ENCODE data around the gene L3MBTL2.
"Not testable (repeated sequence)": the region's sequence is repeated elsewhere in the genome, so short reads cannot be mapped to it uniquely, and the experiment has no call there.

L3MBTL2 gene

DNA sequence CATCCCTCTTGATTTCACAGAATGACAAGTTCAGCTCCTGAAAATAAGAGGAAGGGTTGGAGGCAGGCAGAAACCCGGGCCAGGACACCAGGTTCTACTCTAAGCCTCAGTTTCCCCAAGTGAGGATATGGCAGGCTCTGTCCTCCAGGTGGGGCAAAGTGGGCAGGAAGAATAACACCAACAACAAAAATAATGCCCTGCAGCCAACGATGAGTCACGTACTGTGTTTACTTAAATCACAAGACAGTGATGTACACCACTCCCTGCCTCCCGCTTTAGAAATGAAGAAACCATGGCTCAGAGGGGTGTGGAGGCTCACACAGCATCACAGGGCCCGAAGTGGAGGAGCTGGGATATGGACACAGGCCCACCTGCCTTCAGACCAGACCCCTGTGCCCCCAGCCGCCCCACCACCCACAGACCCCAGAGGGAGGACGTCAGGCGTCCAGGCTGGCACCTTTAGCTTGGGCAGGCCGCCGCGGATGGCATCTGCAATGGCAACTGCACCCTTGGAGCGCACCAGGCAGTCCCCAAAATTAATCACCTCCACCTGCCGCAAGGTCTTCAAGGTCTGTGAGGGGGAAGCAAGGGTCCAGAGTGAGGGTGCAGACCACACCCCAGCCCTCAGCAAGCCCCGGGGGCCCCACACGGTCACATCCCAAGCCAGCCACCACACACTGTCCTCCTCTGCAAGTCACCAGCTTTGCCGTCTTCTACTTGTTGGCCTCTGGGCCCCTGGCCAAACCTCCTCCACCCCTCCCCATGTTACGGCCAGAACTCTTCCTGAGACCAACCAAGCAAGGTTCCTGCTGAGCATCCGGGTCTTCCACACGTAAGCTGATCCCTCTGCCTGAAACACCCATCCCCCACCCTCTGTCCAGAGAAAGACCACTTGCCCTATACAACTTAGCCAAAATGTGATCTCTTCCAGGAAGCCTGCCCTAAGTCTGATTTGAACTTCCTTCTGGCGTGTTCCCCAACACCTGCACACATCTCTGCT, 51.4 kb downstream of the L3MBTL2 start:
- peaks cover 33 to 53% of the 10 kb centered on the region in 2 donors for H3K36me3 ChIP-seq (ENCODE audit: control insufficient read depth in 2 of 2, insufficient read depth in 2 of 2, low read length in 2 of 2)
- no peak overlapping the region for H3K9ac ChIP-seq (ENCODE audit: low read length in 2 of 2)
- H3K27me3 ChIP-seq (ENCODE audit: control insufficient read depth in 1 of 2, insufficient read depth in 2 of 2, low read length in 2 of 2) = no peaks in the 10 kb centered on the region
- H3K4me1 ChIP-seq (ENCODE audit: control insufficient read depth, insufficient read depth, low read length) = peaks cover 6% of the 10 kb centered on the region
- no peaks in the 10 kb centered on the region for H3K9me3 ChIP-seq (ENCODE audit: control insufficient read depth in 2 of 2, low read length in 2 of 2)
- no peak overlapping the region for H3K4me3 ChIP-seq (ENCODE audit: low read length in 2 of 2)
- no peak overlapping the region for H3K27ac ChIP-seq (ENCODE audit: low read length)

DNA sequence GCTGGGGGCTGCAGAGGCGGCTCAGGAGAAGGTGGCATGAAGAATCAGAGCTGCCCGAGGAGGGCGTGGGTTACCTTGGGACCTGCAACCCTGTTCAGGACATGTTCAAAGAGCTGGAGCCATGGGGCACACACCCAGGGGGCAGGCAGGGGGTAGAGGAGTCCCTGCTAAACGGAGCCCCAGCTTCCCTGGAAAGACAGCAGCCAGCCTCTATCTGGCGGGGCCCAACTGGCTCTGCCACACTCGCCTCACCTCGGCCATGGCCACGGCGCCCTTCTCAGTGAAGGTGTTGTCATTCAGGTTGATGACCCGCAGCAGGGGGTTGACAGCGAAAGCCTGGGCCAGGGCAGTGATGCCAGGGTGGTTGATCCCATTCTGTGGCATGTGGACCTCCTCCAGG, 52.6 kb downstream of the L3MBTL2 start:
- H3K9me3 ChIP-seq (ENCODE audit: control insufficient read depth in 2 of 2, low read length in 2 of 2) = no peaks in the 10 kb centered on the region
- H3K9ac ChIP-seq (ENCODE audit: low read length in 2 of 2) = no peak overlapping the region
- no peak overlapping the region for H3K4me3 ChIP-seq (ENCODE audit: low read length in 2 of 2)
- no peak overlapping the region for H3K27ac ChIP-seq (ENCODE audit: low read length)
- no peaks in the 10 kb centered on the region for H3K27me3 ChIP-seq (ENCODE audit: control insufficient read depth in 1 of 2, insufficient read depth in 2 of 2, low read length in 2 of 2)
- peaks cover 41 to 57% of the 10 kb centered on the region in 2 donors for H3K36me3 ChIP-seq (ENCODE audit: control insufficient read depth in 2 of 2, insufficient read depth in 2 of 2, low read length in 2 of 2)
- H3K4me1 ChIP-seq (ENCODE audit: control insufficient read depth, insufficient read depth, low read length) = peaks cover 6% of the 10 kb centered on the region

DNA sequence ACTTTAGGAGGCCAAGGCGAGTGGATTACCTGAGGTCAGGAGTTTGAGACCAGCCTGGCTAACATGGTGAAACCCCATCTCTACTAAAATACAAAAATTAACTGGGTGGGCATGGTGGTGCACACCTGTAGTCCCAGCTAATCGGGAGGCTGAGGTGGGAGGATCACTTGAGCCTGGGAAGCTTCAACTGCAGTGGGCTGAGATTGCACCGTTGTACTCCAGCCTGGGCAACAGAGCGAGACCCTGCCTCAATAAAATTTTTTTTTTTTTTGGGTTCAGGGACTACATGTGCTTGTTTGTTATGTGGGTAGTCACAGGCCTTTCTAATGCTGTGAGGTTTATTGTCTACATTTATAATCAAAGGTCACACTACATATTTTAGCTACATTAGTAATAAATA, 54.6 kb downstream of the L3MBTL2 start:
- not testable (repeated sequence) for H3K27me3 ChIP-seq (ENCODE audit: control insufficient read depth in 1 of 2, insufficient read depth in 2 of 2, low read length in 2 of 2); H3K4me3 ChIP-seq (ENCODE audit: low read length in 2 of 2); H3K27ac ChIP-seq (ENCODE audit: low read length); H3K9me3 ChIP-seq (ENCODE audit: control insufficient read depth in 2 of 2, low read length in 2 of 2); H3K4me1 ChIP-seq (ENCODE audit: control insufficient read depth, insufficient read depth, low read length); H3K9ac ChIP-seq (ENCODE audit: low read length in 2 of 2)
- H3K36me3 ChIP-seq (ENCODE audit: control insufficient read depth in 2 of 2, insufficient read depth in 2 of 2, low read length in 2 of 2) = peaks cover 51 to 66% of the 10 kb centered on the region in 2 donors

DNA sequence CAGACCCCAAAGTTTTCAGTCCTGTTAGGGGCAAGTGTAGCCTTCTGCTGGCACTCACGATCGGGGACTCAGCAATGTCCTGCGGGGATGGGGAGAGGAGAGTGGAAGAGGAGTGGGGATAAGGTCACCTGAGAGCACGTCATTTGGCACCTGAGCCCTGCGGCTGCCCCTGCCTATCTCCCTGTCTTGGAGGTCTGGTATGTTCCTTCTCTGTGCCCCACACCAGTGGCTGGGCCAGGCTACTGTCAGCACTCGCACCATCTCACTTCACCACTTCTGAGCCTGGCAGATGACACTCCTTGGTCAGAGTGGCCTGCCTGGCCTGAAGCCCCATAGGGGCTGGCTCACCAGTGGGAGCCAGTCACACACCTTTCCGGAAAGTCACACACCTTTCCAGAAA, 55.8 kb downstream of the L3MBTL2 start:
- no peak overlapping the region for H3K27ac ChIP-seq (ENCODE audit: low read length)
- no peak overlapping the region for H3K4me3 ChIP-seq (ENCODE audit: low read length in 2 of 2)
- H3K9me3 ChIP-seq (ENCODE audit: control insufficient read depth in 2 of 2, low read length in 2 of 2) = no peaks in the 10 kb centered on the region
- H3K27me3 ChIP-seq (ENCODE audit: control insufficient read depth in 1 of 2, insufficient read depth in 2 of 2, low read length in 2 of 2) = no peaks in the 10 kb centered on the region
- peaks cover 53 to 66% of the 10 kb centered on the region in 2 donors for H3K36me3 ChIP-seq (ENCODE audit: control insufficient read depth in 2 of 2, insufficient read depth in 2 of 2, low read length in 2 of 2)
- H3K9ac ChIP-seq (ENCODE audit: low read length in 2 of 2) = no peak overlapping the region
- peaks cover 6% of the 10 kb centered on the region for H3K4me1 ChIP-seq (ENCODE audit: control insufficient read depth, insufficient read depth, low read length)

DNA sequence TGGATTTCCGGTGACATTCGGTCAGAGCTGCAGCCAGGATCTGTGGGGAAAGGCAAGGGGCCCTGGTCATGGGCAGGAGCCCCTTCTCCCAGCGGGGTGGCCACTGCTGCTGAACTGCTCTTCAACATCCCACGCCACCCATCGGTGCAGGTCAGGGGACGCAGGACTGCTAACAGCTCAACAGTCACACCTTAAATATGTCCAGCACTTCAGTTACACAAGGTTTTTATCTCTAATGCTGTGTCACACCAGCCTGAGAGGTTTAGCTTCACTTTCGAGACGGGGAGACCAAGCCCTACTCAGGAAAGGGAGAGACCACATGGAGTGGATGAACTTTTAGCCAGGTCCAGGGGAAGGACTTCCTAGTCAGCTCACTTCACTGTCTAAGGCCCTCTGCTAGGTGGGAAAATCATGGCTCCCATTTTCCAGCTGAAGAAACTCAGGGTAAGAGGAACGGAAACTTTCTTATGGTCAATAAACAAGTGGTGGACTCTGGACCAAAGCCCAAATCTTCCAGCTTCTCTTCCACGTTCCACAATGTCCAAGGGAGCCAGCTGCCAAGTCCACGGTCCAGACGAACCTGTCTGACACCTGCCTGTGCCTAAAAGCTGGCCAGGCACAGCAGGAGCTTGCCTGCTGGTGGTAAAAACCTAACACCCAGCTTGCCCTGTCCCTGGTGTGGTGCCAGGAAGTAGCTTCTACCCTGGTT, 56.6 kb downstream of the L3MBTL2 start:
- H3K9me3 ChIP-seq (ENCODE audit: control insufficient read depth in 2 of 2, low read length in 2 of 2) = no peaks in the 10 kb centered on the region
- H3K4me3 ChIP-seq (ENCODE audit: low read length in 2 of 2) = no peak overlapping the region
- H3K27ac ChIP-seq (ENCODE audit: low read length) = no peak overlapping the region
- H3K27me3 ChIP-seq (ENCODE audit: control insufficient read depth in 1 of 2, insufficient read depth in 2 of 2, low read length in 2 of 2) = no peaks in the 10 kb centered on the region
- H3K9ac ChIP-seq (ENCODE audit: low read length in 2 of 2) = no peak overlapping the region
- H3K4me1 ChIP-seq (ENCODE audit: control insufficient read depth, insufficient read depth, low read length) = peaks cover 3% of the 10 kb centered on the region
- peaks cover 50 to 62% of the 10 kb centered on the region in 2 donors for H3K36me3 ChIP-seq (ENCODE audit: control insufficient read depth in 2 of 2, insufficient read depth in 2 of 2, low read length in 2 of 2)

DNA sequence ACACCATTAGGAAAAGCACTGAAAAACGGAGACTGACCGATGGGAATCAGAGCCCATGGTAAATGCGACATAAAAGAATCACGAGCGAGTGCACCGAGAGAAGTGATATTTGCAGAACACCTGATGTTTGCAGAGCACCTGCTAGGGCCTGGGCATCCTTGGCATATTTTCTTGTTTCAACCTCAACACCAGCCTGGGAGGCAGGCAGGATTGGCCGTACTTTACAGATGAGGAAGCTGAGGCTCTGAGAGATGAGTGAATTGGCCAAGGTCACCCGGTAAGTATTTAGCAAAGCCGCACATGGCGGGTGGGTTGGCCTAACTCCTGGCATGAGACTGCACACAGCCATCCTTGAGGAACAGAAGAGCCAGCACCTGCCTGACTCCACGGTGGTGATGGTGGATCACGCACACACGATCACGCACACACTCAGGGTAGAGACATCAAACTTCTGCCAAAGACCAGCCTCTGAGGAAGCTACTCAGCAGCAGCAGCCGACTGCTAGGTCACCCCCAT, 57.2 kb downstream of the L3MBTL2 start:
- Histone ChIP-seq H3K27ac (ENCODE audit: low read length) (no peak overlapping the region), H3K9ac (ENCODE audit: low read length in 2 of 2) (no peak overlapping the region), H3K36me3 (ENCODE audit: control insufficient read depth in 2 of 2, insufficient read depth in 2 of 2, low read length in 2 of 2) (peaks cover 50 to 62% of the 10 kb centered on the region in 2 donors), H3K4me3 (ENCODE audit: low read length in 2 of 2) (no peak overlapping the region), H3K9me3 (ENCODE audit: control insufficient read depth in 2 of 2, low read length in 2 of 2) (no peaks in the 10 kb centered on the region), H3K27me3 (ENCODE audit: control insufficient read depth in 1 of 2, insufficient read depth in 2 of 2, low read length in 2 of 2) (no peaks in the 10 kb centered on the region), H3K4me1 (ENCODE audit: control insufficient read depth, insufficient read depth, low read length) (no peaks in the 10 kb centered on the region)

DNA sequence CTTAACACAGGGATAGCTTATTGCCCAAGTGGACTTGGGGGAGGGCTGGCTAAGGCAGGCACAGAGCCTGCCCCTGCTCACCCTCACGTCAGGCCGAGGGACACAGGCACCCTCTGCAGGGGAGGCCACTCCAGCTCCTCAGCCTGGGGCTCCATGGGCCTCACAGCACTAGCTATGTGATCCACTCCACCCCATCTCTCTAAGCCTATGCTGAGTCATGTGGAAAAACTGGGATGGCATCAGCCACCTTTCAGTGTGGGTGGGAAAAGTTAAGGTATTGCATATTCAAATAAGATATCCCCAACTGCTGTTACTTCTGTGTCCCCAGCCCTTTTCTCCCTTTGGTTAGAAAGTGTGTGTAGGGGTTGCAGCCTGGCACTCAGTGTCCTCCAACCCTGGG, 58.6 kb downstream of the L3MBTL2 start:
- H3K4me1 ChIP-seq (ENCODE audit: control insufficient read depth, insufficient read depth, low read length) = no peaks in the 10 kb centered on the region
- no peak overlapping the region for H3K4me3 ChIP-seq (ENCODE audit: low read length in 2 of 2)
- H3K27ac ChIP-seq (ENCODE audit: low read length) = no peak overlapping the region
- peaks cover 53 to 61% of the 10 kb centered on the region in 2 donors for H3K36me3 ChIP-seq (ENCODE audit: control insufficient read depth in 2 of 2, insufficient read depth in 2 of 2, low read length in 2 of 2)
- no peaks in the 10 kb centered on the region for H3K9me3 ChIP-seq (ENCODE audit: control insufficient read depth in 2 of 2, low read length in 2 of 2)
- no peak overlapping the region for H3K9ac ChIP-seq (ENCODE audit: low read length in 2 of 2)
- no peaks in the 10 kb centered on the region for H3K27me3 ChIP-seq (ENCODE audit: control insufficient read depth in 1 of 2, insufficient read depth in 2 of 2, low read length in 2 of 2)

DNA sequence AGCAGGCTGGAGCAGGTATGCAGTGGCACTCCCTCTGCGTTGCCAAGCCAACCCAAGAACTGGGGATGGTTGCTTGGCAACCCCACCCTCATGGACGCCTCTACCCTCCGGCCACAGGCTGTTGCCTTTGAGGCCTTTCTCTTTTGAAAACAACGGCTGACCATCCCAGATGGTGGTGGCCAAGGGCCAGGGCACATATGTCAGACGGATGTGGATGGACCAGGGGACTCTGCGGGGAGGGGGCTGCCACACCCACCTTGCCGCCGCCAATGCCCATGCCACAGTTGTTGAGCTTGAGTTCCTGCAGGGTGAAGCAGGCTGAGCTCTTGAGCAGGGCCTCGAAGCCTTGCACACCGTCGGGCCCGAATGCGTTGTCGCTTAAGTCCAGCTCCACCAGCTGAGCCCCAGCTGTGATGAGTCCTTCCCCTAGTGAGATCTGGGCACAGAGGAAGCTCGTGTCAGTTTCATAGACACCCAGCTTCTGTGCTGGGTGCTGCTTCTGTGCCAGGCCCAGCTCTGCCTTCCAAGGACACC, 59.4 kb downstream of the L3MBTL2 start:
- H3K36me3 ChIP-seq (ENCODE audit: control insufficient read depth in 2 of 2, insufficient read depth in 2 of 2, low read length in 2 of 2) = peaks cover 52 to 58% of the 10 kb centered on the region in 2 donors
- H3K4me3 ChIP-seq (ENCODE audit: low read length in 2 of 2) = no peak overlapping the region
- no peaks in the 10 kb centered on the region for H3K4me1 ChIP-seq (ENCODE audit: control insufficient read depth, insufficient read depth, low read length)
- H3K27me3 ChIP-seq (ENCODE audit: control insufficient read depth in 1 of 2, insufficient read depth in 2 of 2, low read length in 2 of 2) = no peaks in the 10 kb centered on the region
- no peak overlapping the region for H3K27ac ChIP-seq (ENCODE audit: low read length)
- H3K9ac ChIP-seq (ENCODE audit: low read length in 2 of 2) = no peak overlapping the region
- H3K9me3 ChIP-seq (ENCODE audit: control insufficient read depth in 2 of 2, low read length in 2 of 2) = no peaks in the 10 kb centered on the region

DNA sequence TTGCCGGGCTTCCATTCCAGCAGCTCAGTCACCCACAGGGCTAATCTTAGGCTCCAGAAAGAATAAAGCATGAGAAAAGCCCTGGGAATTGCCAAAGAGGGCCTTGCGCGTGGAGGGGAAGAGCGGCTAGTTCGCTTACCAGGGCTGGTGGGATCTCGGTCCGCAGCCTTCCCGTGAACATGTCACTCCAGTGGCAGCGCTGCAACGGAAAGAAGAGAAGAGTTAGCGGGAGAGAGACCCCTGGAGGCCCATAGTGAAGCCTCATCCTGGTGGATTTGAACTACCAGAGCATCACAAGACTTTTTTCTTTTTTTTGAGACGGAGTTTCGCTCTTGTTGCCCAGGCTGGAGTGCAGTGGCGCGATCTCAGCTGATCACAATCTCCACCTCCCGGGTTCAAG, 62.8 kb downstream of the L3MBTL2 start:
- no peaks in the 10 kb centered on the region for H3K27me3 ChIP-seq (ENCODE audit: control insufficient read depth in 1 of 2, insufficient read depth in 2 of 2, low read length in 2 of 2)
- H3K9me3 ChIP-seq (ENCODE audit: control insufficient read depth in 2 of 2, low read length in 2 of 2) = no peaks in the 10 kb centered on the region
- no peak overlapping the region for H3K27ac ChIP-seq (ENCODE audit: low read length)
- H3K4me3 ChIP-seq (ENCODE audit: low read length in 2 of 2) = no peak overlapping the region
- H3K9ac ChIP-seq (ENCODE audit: low read length in 2 of 2) = no peak overlapping the region
- peaks cover 41 to 42% of the 10 kb centered on the region in 2 donors for H3K36me3 ChIP-seq (ENCODE audit: control insufficient read depth in 2 of 2, insufficient read depth in 2 of 2, low read length in 2 of 2)
- H3K4me1 ChIP-seq (ENCODE audit: control insufficient read depth, insufficient read depth, low read length) = no peaks in the 10 kb centered on the region

DNA sequence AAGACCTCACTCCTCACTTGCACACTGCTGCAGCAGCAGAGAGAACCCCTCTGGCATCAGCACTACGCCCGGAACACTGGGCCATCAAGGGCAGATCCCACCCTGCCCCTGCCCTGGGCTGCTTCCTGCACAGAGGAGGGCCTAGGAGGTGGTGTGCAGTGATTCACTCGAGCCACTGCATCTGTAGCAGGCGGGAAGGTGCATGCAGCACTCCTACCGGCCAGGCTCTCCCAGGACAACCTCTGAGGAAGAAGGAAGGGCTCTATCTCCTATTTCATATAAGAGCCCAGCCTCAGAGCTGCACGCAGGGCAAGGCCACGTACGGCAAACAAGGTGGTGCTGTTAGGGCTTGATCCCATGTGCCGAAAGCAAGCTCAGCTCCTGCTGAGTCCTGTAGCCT, 66.7 kb downstream of the L3MBTL2 start:
- no peaks in the 10 kb centered on the region for H3K27me3 ChIP-seq (ENCODE audit: control insufficient read depth in 1 of 2, insufficient read depth in 2 of 2, low read length in 2 of 2)
- H3K36me3 ChIP-seq (ENCODE audit: control insufficient read depth in 2 of 2, insufficient read depth in 2 of 2, low read length in 2 of 2) = peaks cover 38 to 41% of the 10 kb centered on the region in 2 donors
- H3K4me1 ChIP-seq (ENCODE audit: control insufficient read depth, insufficient read depth, low read length) = no peaks in the 10 kb centered on the region
- H3K4me3 ChIP-seq (ENCODE audit: low read length in 2 of 2) = no peak overlapping the region
- no peaks in the 10 kb centered on the region for H3K9me3 ChIP-seq (ENCODE audit: control insufficient read depth in 2 of 2, low read length in 2 of 2)
- no peak overlapping the region for H3K9ac ChIP-seq (ENCODE audit: low read length in 2 of 2)
- no peak overlapping the region for H3K27ac ChIP-seq (ENCODE audit: low read length)
